Duodenal mucosa (tissue), 2 donors: ENCODE results near the gene FAM171A1.
A peak's percentile ranks its signal among the peaks of the same experiment; 100 is the strongest.

Source experiments
- H3K27ac ChIP-seq: one replicate; pipeline ENCODE4 v1.7.0; 2013; ENCODE audit warnings: low read depth, low read length
- H3K27me3 ChIP-seq, 2 donors: one replicate each; pipeline ENCODE4 v1.7.0; 2013; ENCODE audit warnings: low read length in 2 of 2, control low read depth in 1 of 2; ENCODE audit not compliant: insufficient read depth in 2 of 2, control insufficient read depth in 1 of 2
- H3K36me3 ChIP-seq, 2 donors: one replicate each; pipeline ENCODE4 v1.7.0; 2013; ENCODE audit warnings: low read length in 2 of 2, control low read depth in 1 of 2; ENCODE audit not compliant: insufficient read depth in 2 of 2, control insufficient read depth in 1 of 2
- H3K4me1 ChIP-seq, 2 donors: one replicate each; pipeline ENCODE4 v1.7.0; 2013; ENCODE audit warnings: low read length in 2 of 2, control low read depth in 1 of 2; ENCODE audit not compliant: insufficient read depth in 2 of 2, control insufficient read depth in 1 of 2
- H3K4me3 ChIP-seq, 2 donors: one replicate each; pipeline ENCODE4 v1.7.0; 2013; ENCODE audit warnings: low read length in 2 of 2, low read depth in 1 of 2
- H3K9ac ChIP-seq, 2 donors: one replicate each; pipeline ENCODE4 v1.7.0; 2013; ENCODE audit warnings: low read length in 2 of 2, low read depth in 1 of 2
- H3K9me3 ChIP-seq, 2 donors: one replicate each; pipeline ENCODE4 v1.7.0; 2013; ENCODE audit warnings: low read length in 2 of 2, control low read depth in 1 of 2; ENCODE audit not compliant: control insufficient read depth in 1 of 2

Gene FAM171A1

GRCh38 chr10:15168291-15168785, 202.8 kb downstream of the FAM171A1 start, which contains the start of gene NMT2:
Gene NMT2 (minus strand): TSS chr10:15168693. CDS start chr10:15168612, 81 bp downstream.
- Histone ChIP-seq H3K9ac (peak within 1 kb of the TSS; percentile 65 to 80), H3K27me3 (no peaks in the 10 kb centered on the region), H3K9me3 (no peaks in the 10 kb centered on the region), H3K27ac (peak within 1 kb of the TSS; percentile 70), H3K36me3 (no peaks in the 10 kb centered on the region), H3K4me1 (peaks cover 12 to 37% of the 10 kb centered on the region in 2 donors), H3K4me3 (peak within 1 kb of the TSS; percentile 73 to 94)

- Histone ChIP-seq H3K9ac (peak overlapping the region; percentile 65 to 77), H3K27ac (no peak overlapping the region), H3K4me1 (peaks cover 12 to 37% of the 10 kb centered on the region in 2 donors), H3K9me3 (no peaks in the 10 kb centered on the region), H3K4me3 (peak overlapping the region; percentile 73 to 94), H3K27me3 (no peaks in the 10 kb centered on the region), H3K36me3 (no peaks in the 10 kb centered on the region)
Observed at GRCh38 chr10:15167411-15168290, 203.4 kb downstream of the FAM171A1 start.

- Histone ChIP-seq H3K9ac (no peak overlapping the region), H3K36me3 (no peaks in the 10 kb centered on the region), H3K4me3 (peak overlapping the region in 1 of 2 donors; percentile 73), H3K9me3 (no peaks in the 10 kb centered on the region), H3K27ac (no peak overlapping the region), H3K27me3 (no peaks in the 10 kb centered on the region), H3K4me1 (peaks cover 12 to 37% of the 10 kb centered on the region in 2 donors)
Observed at GRCh38 chr10:15166325-15166724, 204.8 kb downstream of the FAM171A1 start.

GRCh38 chr10:15163253-15163828, 207.7 kb downstream of the FAM171A1 start:
- Histone ChIP-seq H3K9ac (no peak overlapping the region), H3K36me3 (no peaks in the 10 kb centered on the region), H3K4me1 (peaks cover 4 to 21% of the 10 kb centered on the region in 2 donors), H3K4me3 (no peak overlapping the region), H3K27me3 (no peaks in the 10 kb centered on the region), H3K9me3 (no peaks in the 10 kb centered on the region), H3K27ac (no peak overlapping the region)
